Choroid plexus epithelial cell (primary cell): ENCODE results near the gene RIMOC1.
A peak's percentile ranks its signal among the peaks of the same experiment; 100 is the strongest.

Experiments used
- DNase-seq: peaks from one replicate; pipeline ENCODE4 v3.0.0-alpha.2; 2010; ENCODE audit warnings: low read depth
- H3K4me3 ChIP-seq: 2 replicates; pipeline ENCODE4 v1.5.1; 2011; ENCODE audit warnings: low read depth, mild to moderate bottlenecking, control low read depth, low read length, moderate library complexity
- TF ChIP-seq, protein P1 (sequence below): conservative IDR thresholded peaks from 2 replicates; pipeline ENCODE4 v1.5.1; 2011; ENCODE audit warnings: low read depth, mild to moderate bottlenecking, control low read depth, inconsistent platforms, low read length, moderate library complexity

Gene RIMOC1

DNA sequence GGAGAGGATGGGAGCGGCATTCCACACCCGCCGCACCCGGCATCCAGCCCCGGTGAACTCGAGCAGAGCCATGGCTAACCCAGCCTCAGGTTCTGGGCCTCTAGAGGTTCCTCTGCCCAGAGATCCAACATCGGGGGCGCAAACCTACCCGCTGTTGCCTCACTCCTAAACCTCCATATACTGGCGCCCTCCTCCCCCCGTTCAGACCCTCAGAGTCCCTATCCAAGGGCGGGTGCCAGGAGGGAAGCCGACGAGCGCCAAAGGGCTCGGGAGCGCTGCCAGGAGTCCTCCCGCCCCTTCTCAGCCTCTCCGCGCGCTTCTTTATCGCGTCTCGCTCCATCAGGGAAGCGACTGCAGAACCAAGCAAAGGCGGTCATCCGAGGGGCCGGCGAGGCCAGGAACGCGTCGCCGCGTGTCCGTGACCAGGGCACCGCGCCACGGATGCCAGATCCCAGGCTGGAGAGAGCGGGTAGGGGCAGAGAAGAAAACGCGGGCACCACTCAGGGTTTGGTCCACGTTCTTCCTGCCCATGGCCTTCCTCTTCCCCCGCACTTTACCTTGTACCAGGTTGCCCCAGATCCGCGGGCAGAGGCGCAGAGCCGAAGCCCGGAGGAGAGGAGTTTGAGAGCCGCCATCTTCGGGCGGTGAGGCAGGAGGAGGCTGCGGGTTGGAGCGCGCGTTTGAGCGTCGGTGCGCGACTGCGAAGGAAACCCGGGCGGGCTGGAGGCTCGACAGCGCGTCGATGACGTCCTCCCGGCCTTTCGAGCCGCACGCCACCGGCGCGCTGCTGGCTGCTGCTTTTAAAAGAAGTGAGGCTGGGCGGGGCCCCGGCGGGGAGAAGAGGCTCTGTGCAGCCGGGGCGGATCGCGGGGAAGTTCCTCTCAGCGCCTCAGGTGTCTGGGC, 34.2 kb upstream of the RIMOC1 start, which contains the start of gene OXCT1:
OXCT1 (minus strand) TSS at position 702 of the 903 bp plus-strand sequence; CDS start at position 635, 67 bp downstream.
- peak; percentile 85 for DNase-seq
- TF ChIP-seq, protein P1, sequence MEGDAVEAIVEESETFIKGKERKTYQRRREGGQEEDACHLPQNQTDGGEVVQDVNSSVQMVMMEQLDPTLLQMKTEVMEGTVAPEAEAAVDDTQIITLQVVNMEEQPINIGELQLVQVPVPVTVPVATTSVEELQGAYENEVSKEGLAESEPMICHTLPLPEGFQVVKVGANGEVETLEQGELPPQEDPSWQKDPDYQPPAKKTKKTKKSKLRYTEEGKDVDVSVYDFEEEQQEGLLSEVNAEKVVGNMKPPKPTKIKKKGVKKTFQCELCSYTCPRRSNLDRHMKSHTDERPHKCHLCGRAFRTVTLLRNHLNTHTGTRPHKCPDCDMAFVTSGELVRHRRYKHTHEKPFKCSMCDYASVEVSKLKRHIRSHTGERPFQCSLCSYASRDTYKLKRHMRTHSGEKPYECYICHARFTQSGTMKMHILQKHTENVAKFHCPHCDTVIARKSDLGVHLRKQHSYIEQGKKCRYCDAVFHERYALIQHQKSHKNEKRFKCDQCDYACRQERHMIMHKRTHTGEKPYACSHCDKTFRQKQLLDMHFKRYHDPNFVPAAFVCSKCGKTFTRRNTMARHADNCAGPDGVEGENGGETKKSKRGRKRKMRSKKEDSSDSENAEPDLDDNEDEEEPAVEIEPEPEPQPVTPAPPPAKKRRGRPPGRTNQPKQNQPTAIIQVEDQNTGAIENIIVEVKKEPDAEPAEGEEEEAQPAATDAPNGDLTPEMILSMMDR: no peak
- peak within 1 kb of the TSS; percentile 91 for H3K4me3 ChIP-seq

DNA sequence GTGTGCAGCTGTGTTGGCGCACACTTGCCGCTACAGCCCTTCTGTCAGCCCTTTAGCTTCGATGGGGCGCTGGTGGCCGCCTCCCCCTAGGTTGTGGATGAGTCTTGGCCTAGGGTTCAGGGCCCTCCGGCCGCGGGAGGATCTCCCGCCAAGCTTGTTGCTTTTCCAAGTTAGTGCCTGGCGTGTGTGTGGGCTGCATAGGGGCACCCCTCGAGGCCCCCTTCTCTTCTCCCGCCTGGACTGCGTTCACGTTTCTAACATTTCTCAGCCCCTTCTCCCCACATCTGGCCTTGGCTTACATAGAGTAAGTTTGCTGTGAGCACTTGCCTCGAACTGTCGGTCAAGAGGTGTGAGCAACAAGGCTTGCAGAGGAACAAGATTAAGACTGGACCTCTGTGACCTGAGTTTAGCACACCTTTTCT, 33.5 kb upstream of the RIMOC1 start:
- DNase-seq: no peak
- TF ChIP-seq, protein P1: no peak
- peak overlapping the region; percentile 91 for H3K4me3 ChIP-seq

DNA sequence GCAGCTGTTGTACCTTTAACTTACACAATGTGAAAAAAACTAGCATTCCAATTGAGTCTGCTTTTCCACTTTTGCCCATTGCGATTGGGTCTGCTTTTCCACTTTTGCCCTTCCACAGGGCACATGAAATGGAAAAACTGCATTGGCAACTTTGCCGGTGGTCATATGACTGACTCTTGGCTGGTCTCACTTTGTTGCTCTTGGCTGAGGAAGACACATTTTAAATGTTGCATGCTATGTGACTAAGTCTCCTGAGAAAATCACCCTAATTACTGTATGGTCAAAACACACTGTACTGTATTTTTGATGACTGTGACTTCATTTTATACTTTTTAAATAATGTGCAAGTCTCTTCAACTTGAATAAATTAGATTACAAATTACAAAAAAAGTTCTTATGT, 32.3 kb upstream of the RIMOC1 start:
- DNase-seq: peak; percentile 40
- H3K4me3 ChIP-seq: no peak overlapping the region
- TF ChIP-seq, protein P1: no peak

DNA sequence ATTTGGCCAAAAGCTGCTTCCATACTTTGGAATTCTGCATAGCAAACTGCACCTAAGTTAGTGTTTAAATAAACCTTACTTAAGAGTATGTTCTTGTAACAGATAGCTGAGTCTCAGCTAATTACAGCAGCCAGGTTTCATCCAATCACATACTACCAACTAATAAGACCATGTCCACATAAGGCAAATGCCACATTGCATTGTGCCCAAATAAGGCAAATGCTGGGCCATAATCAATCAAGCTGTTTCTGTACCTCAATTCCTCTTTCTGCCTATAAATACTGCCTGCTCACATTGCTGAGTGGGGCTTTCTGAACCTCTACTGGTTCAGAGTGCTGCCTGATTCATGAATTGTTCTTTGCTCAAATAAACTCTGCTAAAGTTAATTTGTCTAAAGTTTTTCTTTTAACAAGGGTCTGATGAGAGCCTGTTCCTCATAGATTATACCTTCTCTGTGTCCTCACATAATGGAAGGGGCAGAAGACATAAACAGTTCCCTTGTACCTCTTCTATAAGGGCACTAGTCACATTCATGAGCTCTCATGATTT, 29.6 kb upstream of the RIMOC1 start:
- TF ChIP-seq, protein P1: no peak
- DNase-seq: no peak
- no peak overlapping the region for H3K4me3 ChIP-seq

DNA sequence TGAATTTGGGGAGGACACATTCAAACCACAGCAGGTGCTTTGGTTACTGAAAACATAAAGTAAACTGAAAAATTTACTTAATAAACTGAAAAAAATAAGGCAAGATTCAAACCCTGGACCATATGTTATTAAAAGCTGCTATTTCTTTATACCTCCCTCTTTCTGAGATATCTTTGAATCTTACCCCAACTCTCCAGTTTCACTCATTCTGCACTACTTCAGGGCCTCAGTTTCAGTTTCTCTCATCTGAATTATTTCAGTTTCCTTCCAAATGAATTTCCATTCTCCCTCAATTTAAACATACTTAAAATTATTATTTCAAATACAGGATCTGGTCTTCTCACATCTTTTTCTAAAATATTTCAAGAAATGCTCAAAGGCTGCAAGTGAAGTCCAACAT, 29.0 kb upstream of the RIMOC1 start:
- no peak for DNase-seq
- TF ChIP-seq, protein P1: no peak
- no peak overlapping the region for H3K4me3 ChIP-seq

DNA sequence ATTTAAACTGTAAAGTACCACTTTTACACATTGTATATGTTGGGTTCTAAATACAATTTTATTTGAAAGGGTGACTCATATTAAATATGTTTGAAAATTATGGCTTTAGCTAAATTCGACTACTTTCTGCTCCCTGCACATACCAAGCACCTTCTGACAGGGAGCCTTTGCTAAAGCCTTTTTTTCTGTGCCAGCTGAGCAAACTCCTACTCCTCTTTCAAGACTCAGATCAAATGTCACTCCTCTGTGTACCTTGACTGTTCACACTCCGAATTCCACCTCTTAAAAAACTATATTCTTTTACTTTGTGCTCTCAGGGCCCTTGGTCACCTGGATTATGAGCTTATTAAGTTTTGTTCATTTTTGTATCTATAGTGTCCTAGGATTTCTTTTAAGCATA, 27.5 kb upstream of the RIMOC1 start:
- no peak overlapping the region for H3K4me3 ChIP-seq
- no peak for DNase-seq
- TF ChIP-seq, protein P1: no peak

DNA sequence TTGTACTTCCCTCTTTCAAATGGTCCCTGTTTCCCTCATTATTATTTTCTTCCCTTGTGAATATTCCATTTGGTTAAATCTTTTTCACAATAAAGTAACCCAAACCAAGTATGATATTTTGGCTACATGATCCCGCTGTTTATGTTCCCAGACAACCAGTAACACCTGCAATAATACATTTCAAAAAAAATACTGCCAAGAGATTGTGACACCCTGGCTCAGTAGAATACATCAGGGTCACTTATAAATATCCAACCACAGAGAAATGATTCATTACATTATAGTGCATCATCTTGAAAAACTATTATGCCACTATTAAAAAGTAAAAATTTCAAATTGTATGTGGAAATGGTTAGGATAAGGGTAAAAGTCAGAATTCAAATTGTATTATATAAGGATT, 26.7 kb upstream of the RIMOC1 start:
- TF ChIP-seq, protein P1: no peak
- H3K4me3 ChIP-seq: no peak overlapping the region
- DNase-seq: no peak
